Middle frontal gyrus (tissue), 1 donor: ENCODE data around the gene MYCBP2.
"Not testable (repeated sequence)": the region's sequence is repeated elsewhere in the genome, so short reads cannot be mapped to it uniquely, and the experiment has no call there.

ENCODE experiments used
- DNase-seq: peaks from one replicate; pipeline ENCODE4 v3.0.0-alpha.2; 2015; ENCODE audit warnings: low spot score; ENCODE audit errors: extremely low spot score

MYCBP2 gene

GRCh38 chr13:77300176-77301037 lies 26.5 kb downstream of the MYCBP2 start:
- DNase-seq: no peak

- DNase-seq: no peak
Observed at GRCh38 chr13:77299587-77299986, 27.3 kb downstream of the MYCBP2 start.

GRCh38 chr13:77298426-77298825 lies 28.5 kb downstream of the MYCBP2 start:
- DNase-seq: no peak

- DNase-seq: no peak
Observed at GRCh38 chr13:77291774-77292173, 35.1 kb downstream of the MYCBP2 start.

GRCh38 chr13:77290342-77290741 lies 36.6 kb downstream of the MYCBP2 start:
- DNase-seq: no peak

- no peak for DNase-seq
Observed at GRCh38 chr13:77289851-77290250, 37.0 kb downstream of the MYCBP2 start.

GRCh38 chr13:77285632-77286031 lies 41.3 kb downstream of the MYCBP2 start:
- not testable (repeated sequence) for DNase-seq

GRCh38 chr13:77285098-77285497 lies 41.8 kb downstream of the MYCBP2 start:
- DNase-seq: no peak

- no peak for DNase-seq
Observed at GRCh38 chr13:77274126-77274525, 52.8 kb downstream of the MYCBP2 start.

- no peak for DNase-seq
Observed at GRCh38 chr13:77269141-77269540, 57.8 kb downstream of the MYCBP2 start.

GRCh38 chr13:77267362-77267761 lies 59.5 kb downstream of the MYCBP2 start:
- DNase-seq: no peak

GRCh38 chr13:77265336-77265735 lies 61.6 kb downstream of the MYCBP2 start:
- no peak for DNase-seq

- DNase-seq: no peak
Observed at GRCh38 chr13:77262198-77262597, 64.7 kb downstream of the MYCBP2 start.

- DNase-seq: no peak
Observed at GRCh38 chr13:77250975-77251374, 75.9 kb downstream of the MYCBP2 start.

- DNase-seq: not testable (repeated sequence)
Observed at GRCh38 chr13:77245224-77245623, 81.7 kb downstream of the MYCBP2 start.

GRCh38 chr13:77239312-77239711 lies 87.6 kb downstream of the MYCBP2 start:
- no peak for DNase-seq

- DNase-seq: no peak
Observed at GRCh38 chr13:77235456-77236022, 91.4 kb downstream of the MYCBP2 start.

GRCh38 chr13:77233159-77233558 lies 93.7 kb downstream of the MYCBP2 start:
- no peak for DNase-seq

GRCh38 chr13:77230560-77230959 lies 96.3 kb downstream of the MYCBP2 start:
- DNase-seq: no peak

- no peak for DNase-seq
Observed at GRCh38 chr13:77225946-77226345, 100.9 kb downstream of the MYCBP2 start.

- DNase-seq: no peak
Observed at GRCh38 chr13:77222909-77223308, 104.0 kb downstream of the MYCBP2 start.

GRCh38 chr13:77222000-77222690 lies 104.7 kb downstream of the MYCBP2 start:
- DNase-seq: no peak
